ENCODE results near the gene FIS1. TPM values are rescaled to one million over a fixed set of nuclear protein-coding genes. Genes with fewer than 3 reads are reported as not detected.

FIS1 gene
- total RNA-seq, 1 experiment from 2014 or later = 151 TPM

DNA sequence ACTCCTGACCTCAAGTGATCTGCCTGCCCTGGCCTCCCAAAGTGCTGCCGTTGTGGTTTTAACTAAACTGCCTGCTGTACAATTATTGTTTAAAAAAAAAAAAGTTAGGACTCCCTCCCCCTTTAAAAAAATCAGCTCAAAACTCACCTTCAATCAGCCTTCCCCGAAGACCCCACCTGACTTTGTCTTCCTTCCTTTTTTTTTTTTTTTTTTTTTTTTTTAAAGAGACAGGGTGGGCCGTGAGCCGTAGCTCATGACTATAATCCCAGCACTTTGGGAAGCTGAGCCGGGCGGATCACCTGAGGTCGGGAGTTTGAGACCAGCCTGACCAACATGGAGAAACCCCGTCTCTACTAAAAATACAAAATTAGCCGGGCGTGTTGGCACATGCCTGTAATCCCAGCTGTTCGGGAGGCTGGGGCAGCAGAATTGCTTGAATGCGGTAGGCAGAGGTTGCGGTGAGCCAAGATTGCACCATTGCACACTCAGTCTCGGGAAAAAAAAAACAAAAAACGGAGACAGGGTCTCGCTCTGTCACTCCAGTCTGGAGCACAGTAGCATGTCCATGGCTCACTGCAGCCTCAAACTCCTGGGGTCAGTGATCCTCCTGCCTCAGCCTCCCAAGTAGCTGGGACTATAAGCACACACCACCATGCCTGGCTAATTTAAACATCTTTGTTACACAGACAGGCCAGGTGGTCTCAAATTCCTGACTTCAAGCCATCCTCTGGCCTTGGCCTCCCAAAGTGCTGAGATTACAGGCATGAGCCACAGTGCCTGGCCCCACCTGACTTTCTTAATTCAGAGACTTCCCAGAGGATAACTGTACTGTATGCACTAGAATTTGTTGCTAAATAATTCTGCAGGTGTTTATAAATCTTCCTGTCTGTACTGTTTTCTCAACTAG is 3.2 kb downstream of the FIS1 start:
- Histone ChIP-seq H3K36me3 (replicated peaks; ENCODE audit: control insufficient read depth, insufficient read depth, low read length) (peaks cover 3% of the 10 kb centered on the region; the same call in 1 of the 2 replicates), H3K27me3 (ENCODE audit: control insufficient read depth, insufficient read depth, low read length) (no peaks in the 10 kb centered on the region), H3K4me3 (ENCODE audit: insufficient read depth, low read depth, low read length) (no peak overlapping the region)
- DNase-seq = no peak

DNA sequence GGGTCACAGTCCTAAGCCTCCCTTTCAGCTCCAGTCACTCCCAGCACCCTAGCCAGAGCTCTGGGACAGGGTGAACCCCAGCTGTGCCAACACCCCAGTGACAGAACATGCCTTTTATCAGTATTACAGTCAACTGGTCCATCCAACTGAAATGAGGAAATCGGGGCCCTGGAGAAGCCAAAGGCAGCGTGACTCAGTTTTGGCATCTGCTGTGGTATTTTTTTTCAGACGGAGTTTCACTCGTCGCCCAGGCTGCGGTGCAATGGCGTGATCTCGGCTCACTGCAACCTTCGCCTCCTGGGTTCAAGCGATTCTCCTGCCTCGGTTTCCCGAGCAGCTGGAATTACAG is 3.9 kb downstream of the FIS1 start:
- DNase-seq = no peak
- no peaks in the 10 kb centered on the region for H3K27me3 ChIP-seq (ENCODE audit: control insufficient read depth, insufficient read depth, low read length)
- H3K36me3 ChIP-seq (replicated peaks; ENCODE audit: control insufficient read depth, insufficient read depth, low read length) = peaks cover 3% of the 10 kb centered on the region; the same call in 1 of the 2 replicates
- H3K4me3 ChIP-seq (ENCODE audit: insufficient read depth, low read depth, low read length) = no peak overlapping the region

DNA sequence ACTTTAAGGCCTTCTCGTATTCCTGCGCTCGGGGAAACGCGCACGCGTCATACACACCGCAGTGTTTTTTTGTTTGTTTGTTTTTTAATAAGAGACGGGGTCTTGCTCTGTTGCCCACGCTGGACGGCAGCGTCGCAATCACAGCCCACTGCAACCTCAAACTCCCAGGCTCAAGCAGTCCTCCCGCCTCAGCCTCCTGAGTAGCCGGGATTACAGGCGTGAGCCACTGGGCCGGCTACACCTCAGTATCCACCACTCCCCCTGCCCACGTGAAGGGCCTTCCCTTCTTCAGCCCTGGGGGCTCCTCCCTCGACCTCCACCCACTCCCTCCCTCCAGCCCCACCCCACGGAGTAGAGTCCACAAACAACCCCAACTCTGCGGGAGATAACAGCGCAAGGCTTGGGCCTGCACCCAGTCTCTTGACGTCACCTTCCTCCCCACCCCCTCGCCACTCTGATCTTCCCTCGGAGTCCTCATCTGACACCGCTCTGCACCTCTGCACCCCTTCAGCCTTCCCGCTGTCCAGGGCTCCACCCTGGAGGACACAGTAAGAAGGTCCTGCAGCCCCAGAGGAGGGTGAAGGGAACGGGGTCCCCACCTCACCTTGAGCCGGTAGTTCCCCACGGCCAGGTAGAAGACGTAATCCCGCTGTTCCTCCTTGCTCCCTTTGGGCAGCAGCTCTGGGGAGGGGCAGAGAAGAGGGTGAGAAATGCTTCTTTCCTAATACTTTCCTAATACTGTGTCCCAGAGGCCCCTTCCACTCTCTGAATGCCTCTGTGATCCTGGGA is 4.5 kb downstream of the FIS1 start:
- peaks cover 3% of the 10 kb centered on the region; the same call in 1 of the 2 replicates for H3K36me3 ChIP-seq (replicated peaks; ENCODE audit: control insufficient read depth, insufficient read depth, low read length)
- no peaks in the 10 kb centered on the region for H3K27me3 ChIP-seq (ENCODE audit: control insufficient read depth, insufficient read depth, low read length)
- no peak overlapping the region for H3K4me3 ChIP-seq (ENCODE audit: insufficient read depth, low read depth, low read length)
- peak; percentile 26 for DNase-seq

DNA sequence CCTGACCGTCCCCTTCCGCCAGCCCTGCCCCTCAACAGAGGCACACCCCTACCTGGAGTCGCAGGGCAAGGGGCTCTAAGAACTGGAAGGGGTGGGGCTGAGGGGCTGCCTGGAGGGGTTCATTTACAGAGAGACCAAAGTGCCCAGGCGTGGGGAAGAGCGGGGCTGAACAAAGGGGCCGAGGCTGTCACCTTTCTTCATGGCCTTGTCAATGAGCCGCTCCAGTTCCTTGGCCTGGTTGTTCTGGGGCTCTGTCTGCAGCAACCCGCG is 5.0 kb downstream of the FIS1 start:
- Histone ChIP-seq H3K36me3 (replicated peaks; ENCODE audit: control insufficient read depth, insufficient read depth, low read length) (peaks cover 3% of the 10 kb centered on the region; the same call in 1 of the 2 replicates), H3K27me3 (ENCODE audit: control insufficient read depth, insufficient read depth, low read length) (no peaks in the 10 kb centered on the region), H3K4me3 (ENCODE audit: insufficient read depth, low read depth, low read length) (no peak overlapping the region)
- peak; percentile 34 for DNase-seq

DNA sequence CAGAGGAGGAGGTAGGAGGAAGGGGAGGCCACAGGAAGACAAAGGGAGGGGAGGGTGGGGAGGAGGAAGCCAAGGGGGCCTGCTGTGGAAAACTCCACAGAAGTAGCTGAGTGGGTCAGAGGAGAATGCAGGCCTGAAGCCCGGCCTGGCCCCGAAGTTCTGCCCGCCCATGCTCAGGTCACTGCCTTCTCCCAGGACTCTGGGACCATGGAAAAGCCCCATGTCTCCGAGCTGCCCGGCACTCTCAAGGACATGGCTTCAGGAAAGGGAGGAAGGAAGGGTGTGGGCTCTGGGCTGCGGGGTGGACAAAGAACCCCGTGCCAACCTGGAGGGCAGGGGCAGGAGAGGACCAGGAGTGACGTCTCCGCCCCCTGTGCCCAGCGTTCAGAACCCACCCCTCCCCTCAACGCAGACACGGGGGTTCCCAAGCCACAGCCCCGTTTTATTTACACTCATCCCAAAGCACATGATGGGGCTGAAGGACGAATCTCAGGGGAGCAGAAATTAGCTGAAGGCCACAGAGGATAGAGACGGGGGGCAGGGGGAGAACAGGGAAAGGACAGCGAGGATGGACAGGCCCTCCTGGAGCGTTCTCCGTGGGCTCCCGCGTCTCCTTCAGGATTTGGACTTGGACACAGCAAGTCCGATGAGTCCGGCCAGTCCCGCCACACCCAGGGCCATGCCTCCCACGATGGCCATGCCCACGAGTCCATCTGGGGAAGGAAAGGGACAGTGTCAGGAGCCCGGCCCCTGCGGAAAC is 5.5 kb downstream of the FIS1 start:
- no peaks in the 10 kb centered on the region for H3K27me3 ChIP-seq (ENCODE audit: control insufficient read depth, insufficient read depth, low read length)
- peaks cover 3% of the 10 kb centered on the region; the same call in 1 of the 2 replicates for H3K36me3 ChIP-seq (replicated peaks; ENCODE audit: control insufficient read depth, insufficient read depth, low read length)
- DNase-seq = no peak

DNA sequence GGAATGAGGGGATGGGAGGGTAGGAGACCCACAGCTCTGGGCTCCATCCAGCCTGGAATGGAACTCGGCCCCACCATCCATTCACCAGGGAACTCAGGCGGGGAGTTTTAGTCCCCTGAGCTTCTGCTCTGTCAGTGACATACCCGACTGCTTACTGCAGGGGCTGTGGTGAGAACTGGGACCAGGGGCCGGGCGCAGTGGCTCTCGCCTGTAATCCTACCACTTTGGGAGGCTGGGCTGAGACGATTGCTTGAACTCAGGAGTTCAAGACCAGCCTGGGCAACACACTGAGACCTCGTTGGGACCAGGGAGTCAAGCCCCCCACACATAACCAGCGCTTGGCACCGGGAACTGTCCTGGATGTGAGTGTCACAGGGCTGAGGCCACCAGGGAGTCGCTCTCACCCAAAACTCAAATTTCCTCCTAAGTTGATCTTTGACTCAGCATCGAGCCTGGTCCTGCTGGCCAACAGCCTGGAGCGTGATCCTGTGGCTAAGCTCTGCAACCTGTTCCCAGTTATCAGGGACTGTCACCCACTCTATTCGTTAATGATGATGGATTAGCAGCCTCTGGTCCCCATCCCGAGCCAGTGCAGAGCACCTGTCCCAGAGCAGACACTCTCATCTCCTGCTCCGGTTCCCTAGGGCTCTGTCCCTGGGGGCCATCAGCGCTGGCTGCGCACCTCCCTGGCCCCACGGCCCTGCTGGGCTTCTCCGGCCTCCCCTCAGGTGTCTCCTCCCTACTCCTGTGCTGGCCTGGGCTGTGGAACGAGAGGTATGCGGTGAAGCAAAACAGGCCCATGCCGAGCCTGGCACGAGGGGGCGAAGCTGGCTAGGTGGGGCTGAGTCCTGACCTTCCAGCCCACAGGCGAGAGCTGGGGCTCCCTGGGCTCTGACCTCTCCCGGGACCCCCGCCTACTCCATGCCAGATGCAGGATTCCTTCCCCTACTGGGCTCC is 6.4 kb downstream of the FIS1 start:
- peak; percentile 65 for DNase-seq
- Histone ChIP-seq H3K36me3 (replicated peaks; ENCODE audit: control insufficient read depth, insufficient read depth, low read length) (peaks cover 3% of the 10 kb centered on the region; the same call in 1 of the 2 replicates), H3K4me3 (ENCODE audit: insufficient read depth, low read depth, low read length) (no peak overlapping the region), H3K27me3 (ENCODE audit: control insufficient read depth, insufficient read depth, low read length) (no peaks in the 10 kb centered on the region)

More for the DNA sequence above, 5.5 kb downstream of the FIS1 start:
- no peak overlapping the region for H3K4me3 ChIP-seq (ENCODE audit: insufficient read depth, low read depth, low read length)

DNA sequence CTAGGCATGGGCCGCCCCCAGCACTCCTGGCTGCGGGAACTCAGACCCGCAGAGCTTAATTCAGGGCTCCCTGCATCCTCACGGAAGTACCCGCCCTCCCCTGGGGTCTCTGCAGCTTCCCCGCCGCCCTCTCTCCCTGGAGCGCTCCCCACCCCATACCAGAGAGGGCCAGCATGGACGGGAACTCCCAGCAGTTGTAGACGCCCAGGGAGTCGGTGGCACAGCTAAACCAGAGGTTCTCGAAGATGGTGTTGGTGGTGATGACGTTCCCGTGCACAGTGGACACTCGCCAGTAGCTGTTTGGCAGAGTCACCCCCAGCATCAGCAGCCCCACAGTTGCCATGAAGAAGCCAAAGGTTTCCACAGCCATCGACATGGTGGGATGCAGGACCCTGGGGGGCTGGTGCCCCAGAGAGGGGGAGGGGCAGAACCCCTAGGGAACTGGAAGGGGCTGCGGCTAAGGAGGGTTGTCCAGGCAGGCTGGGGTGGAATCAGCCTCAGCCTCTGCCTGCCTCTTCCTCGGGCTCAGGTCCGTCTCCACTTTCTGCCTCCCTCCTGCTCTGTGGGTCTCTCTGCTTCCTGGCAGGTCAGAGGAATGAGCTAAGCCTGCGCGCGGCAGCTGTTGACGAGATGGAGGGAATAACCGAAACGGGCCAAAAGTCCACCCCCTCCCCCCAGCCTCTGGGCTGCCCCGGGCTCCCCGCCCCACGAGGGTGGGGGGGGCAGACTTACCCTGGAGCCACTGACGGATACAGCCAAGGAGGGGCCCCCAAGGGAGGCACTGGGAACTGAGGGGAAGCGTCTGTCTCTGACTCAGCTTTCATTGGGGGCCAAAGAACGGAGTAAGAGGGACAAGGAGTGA is 7.4 kb downstream of the FIS1 start, which contains the start of gene CLDN15:
Gene CLDN15, minus strand, starts transcription at position 597 of the 862 bp plus-strand sequence. Its CDS starts 221 bp downstream, at position 376.
- DNase-seq = peak; percentile 54
- no peaks in the 10 kb centered on the region for H3K27me3 ChIP-seq (ENCODE audit: control insufficient read depth, insufficient read depth, low read length)
- peaks cover 3% of the 10 kb centered on the region; the same call in 1 of the 2 replicates for H3K36me3 ChIP-seq (replicated peaks; ENCODE audit: control insufficient read depth, insufficient read depth, low read length)
- H3K4me3 ChIP-seq (ENCODE audit: insufficient read depth, low read depth, low read length) = no peak within 1 kb of the TSS

DNA sequence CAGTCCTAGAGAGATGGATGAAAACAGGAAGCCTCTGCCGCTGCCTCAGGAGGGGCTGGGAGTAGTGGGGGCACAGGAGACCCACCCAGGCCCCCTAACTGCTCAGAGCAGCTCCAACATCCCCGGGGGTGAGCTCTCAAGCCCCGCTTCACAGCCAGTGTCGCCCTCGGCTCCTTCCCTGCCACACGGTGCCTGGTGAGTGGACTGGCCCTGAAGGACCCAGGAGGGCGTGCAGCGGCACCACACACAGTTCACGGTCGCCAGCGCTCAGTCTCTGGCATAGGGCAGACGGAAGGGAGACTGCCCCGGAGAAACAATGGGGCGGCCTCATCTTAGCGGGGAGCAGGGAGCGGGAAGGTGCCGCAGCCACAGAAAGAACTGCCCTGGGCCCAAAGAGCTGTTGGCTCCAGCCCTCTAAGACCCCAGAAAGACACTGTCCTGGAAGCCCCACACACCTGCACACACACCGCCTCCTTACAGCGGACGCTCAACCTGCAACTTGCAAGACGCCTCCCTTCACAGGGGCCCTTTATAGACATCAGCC is 8.5 kb downstream of the FIS1 start:
- Histone ChIP-seq H3K36me3 (replicated peaks; ENCODE audit: control insufficient read depth, insufficient read depth, low read length) (peaks cover 3% of the 10 kb centered on the region; the same call in 1 of the 2 replicates), H3K27me3 (ENCODE audit: control insufficient read depth, insufficient read depth, low read length) (no peaks in the 10 kb centered on the region), H3K4me3 (ENCODE audit: insufficient read depth, low read depth, low read length) (no peak overlapping the region)
- peak; percentile 24 for DNase-seq

DNA sequence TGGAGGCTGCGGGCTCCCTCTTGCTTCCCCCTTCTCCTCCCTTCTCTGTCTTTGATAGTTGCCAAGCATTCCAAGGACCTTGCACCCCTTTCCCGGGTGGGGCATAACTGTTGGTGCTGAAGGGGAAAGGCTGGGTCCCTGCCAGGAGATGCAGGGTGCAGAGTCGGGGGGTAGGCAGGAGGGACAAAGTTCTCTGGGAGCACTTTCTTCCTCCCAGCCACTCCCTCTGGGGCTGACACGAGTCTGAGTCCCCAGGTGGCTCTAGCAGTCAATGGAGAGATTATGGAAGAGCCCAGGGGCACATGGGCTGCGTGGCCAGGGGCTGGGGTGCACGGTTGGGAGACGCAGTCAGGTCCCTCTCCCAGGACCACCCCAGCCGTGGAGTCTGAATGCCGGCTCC is 9.4 kb downstream of the FIS1 start:
- Histone ChIP-seq H3K27me3 (ENCODE audit: control insufficient read depth, insufficient read depth, low read length) (no peaks in the 10 kb centered on the region), H3K36me3 (replicated peaks; ENCODE audit: control insufficient read depth, insufficient read depth, low read length) (peaks cover 1% of the 10 kb centered on the region; the same call in 1 of the 2 replicates), H3K4me3 (ENCODE audit: insufficient read depth, low read depth, low read length) (no peak overlapping the region)
- DNase-seq = peak; percentile 47

DNA sequence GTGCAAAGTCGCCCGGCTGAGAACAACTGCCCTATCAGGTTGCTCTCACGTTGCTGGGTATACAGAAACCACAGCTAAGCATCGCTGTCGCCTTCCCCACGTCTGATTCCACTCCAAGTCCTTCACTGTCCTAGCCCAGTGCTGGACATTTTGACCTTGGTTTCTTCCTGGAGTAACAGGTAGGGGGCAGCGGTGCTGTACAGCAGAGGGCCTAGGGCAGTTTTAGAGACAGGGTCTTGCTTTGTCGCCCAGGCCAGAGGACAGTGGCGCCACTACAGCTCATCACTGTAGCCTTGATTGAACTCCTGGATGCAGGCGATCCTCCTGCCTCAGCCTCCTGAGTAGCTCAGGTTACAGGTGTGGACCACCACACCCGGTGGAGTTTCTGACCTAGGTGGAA is 9.8 kb downstream of the FIS1 start:
- no peaks in the 10 kb centered on the region for H3K27me3 ChIP-seq (ENCODE audit: control insufficient read depth, insufficient read depth, low read length)
- peak; percentile 75 for DNase-seq
- H3K36me3 ChIP-seq (replicated peaks; ENCODE audit: control insufficient read depth, insufficient read depth, low read length) = peaks cover 1% of the 10 kb centered on the region; the same call in 1 of the 2 replicates

DNA sequence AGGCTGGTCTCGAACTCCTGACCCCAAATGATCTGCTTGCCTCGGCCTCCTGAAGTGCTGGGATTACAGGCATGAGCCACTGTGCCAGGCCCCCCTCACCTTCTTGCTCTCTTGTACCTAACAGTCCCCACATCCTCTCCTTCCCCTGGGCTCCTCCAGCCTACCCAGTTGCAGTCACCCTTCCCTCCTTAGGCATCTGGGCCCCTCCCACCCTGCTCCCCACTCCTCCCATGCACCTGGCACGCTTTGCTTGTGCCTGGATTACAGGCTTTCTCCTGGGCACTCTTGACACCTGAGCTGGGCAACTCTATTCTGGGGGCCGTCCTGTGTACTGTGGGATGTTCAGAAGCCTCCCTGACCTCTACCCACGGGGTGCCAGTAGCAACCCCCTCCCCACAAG is 10.2 kb downstream of the FIS1 start:
- Histone ChIP-seq H3K36me3 (replicated peaks; ENCODE audit: control insufficient read depth, insufficient read depth, low read length) (no peaks in the 10 kb centered on the region; the same call in 1 of the 2 replicates), H3K4me3 (ENCODE audit: insufficient read depth, low read depth, low read length) (no peak overlapping the region), H3K27me3 (ENCODE audit: control insufficient read depth, insufficient read depth, low read length) (no peaks in the 10 kb centered on the region)
- DNase-seq = peak; percentile 62

More for the DNA sequence above, 9.8 kb downstream of the FIS1 start:
- H3K4me3 ChIP-seq (ENCODE audit: insufficient read depth, low read depth, low read length) = no peak overlapping the region

DNA sequence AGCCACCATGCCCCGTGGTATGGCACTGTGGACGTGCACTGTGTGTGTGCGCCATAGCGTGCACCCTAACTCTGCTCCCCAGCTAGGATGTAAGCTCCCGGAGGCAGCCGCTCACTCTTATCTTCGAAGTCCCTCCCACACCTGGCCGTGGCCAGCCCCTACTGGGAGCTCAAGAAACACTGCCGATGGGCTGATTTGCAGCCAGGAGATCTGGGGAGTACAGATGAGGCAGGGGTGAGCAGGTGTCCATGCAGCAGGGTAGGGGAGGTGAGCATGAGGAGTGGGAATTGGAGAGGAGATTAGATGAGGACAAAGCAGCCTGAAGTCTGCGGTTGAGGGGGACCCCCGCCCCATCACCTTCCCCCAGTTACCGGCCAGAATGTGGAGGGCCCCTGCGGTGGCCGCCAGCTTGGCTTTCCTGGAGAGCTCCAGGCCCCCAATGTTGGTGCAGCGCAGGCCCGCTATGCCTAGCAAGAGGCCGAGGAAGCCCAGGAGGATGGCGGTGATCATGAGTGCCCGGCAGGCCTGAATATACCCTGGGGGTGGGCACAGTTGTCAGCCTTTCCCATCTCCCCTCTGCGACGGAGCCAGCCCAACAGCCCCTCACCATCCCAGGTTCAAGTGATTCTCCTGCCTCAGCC is 10.9 kb downstream of the FIS1 start:
- Histone ChIP-seq H3K4me3 (ENCODE audit: insufficient read depth, low read depth, low read length) (no peak overlapping the region), H3K36me3 (replicated peaks; ENCODE audit: control insufficient read depth, insufficient read depth, low read length) (no peaks in the 10 kb centered on the region; the same call in 1 of the 2 replicates), H3K27me3 (ENCODE audit: control insufficient read depth, insufficient read depth, low read length) (no peaks in the 10 kb centered on the region)
- peak; percentile 66 for DNase-seq

All from H7 (cell line).